ENCODE results near the gene VN1R5. TPM values are rescaled to one million over a fixed set of nuclear protein-coding genes. Genes with fewer than 3 reads are reported as not detected.
A peak's percentile ranks its signal among the peaks of the same experiment; 100 is the strongest.
"Not testable (repeated sequence)": the region's sequence is repeated elsewhere in the genome, so short reads cannot be mapped to it uniquely, and the experiment has no call there.

The VN1R5 gene
- total RNA-seq, 1 experiment from 2014 or later: not detected

DNA sequence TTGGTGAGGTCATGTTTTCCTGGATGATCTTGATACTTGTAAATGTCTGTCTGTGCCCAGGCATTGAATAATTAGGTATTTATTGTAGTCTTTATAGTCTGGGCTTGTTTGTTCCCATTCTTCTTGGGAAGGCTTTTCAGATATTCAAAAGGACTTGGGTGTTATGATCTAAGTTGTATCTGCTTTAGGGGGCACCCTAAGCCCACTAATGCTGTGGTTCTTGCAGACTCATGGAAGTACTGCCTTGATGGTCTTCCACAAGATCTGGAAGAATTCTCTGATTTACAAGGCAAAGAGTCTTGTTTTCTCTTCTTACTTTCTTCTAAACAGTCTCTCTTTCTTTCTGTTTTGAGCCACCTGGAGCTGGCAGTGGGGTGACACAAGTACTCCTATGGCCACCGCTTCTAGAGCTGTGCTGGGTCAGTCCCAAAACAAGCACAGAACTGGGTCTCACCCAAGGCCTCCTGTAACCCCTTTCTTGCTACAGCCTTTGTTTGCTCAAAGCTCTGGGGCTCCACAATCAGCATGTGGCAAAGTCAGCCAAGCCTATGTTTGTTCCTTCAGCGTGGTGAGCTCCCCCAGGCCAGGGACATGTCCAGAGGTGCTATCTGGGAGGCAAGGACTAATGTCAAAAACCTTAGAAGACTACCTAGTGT lies 12.6 kb downstream of the VN1R5 start:
- in situ Hi-C loops (cut with HindIII; ENCODE audit: low sequenced_read_pairs): no loop called here

DNA sequence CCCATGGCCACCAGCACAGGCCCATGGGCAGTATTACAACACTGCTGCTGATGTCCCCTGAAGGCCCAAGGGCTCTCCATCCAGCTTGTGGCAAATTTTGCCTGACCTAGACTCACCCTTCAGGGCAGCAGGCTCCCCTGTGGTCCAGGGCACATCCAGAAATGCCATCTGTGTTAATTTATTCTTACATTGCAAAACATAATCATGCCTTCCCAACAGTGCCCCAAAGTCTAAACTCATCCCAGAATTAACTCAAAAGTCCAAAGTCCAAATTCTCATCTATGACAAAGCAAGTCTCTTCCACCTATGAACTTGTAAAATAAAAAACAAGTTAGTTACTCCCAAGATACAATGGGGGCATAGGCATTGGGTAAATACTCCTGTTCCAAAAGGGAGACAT lies 13.3 kb downstream of the VN1R5 start:
- no peak for DNase-seq (ENCODE audit: low spot score)
- in situ Hi-C loops (cut with HindIII; ENCODE audit: low sequenced_read_pairs): no loop called here

More for the DNA sequence above, 12.6 kb downstream of the VN1R5 start:
- no peak for DNase-seq (ENCODE audit: low spot score)

DNA sequence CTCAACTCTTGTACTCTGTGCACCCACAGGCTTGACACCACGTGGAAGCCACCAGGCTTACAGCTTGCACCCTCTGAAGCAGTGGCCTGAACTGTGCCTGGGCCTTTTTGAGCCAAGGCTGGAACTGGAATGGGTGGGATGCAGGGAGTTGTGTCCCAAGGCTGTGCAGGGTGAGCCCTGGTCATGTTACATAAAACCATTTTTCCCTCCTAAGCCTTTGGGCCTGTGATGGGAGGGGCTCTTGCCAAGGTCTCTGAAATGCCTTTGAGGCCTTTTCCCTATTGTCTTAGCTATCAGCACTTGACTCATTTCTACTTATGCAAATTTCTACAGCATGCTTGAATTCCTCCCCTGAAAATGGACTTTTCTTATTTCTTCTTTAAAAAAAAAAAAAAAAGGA lies 14.1 kb downstream of the VN1R5 start:
- in situ Hi-C loops (cut with HindIII; ENCODE audit: low sequenced_read_pairs): no loop called here
- DNase-seq (ENCODE audit: low spot score): no peak

GRCh38 chr1:247273013-247273412 lies 17.1 kb downstream of the VN1R5 start:
- peak; percentile 48 for DNase-seq (ENCODE audit: low spot score)
- in situ Hi-C loops (cut with HindIII; ENCODE audit: low sequenced_read_pairs): no loop called here

- in situ Hi-C loops (cut with HindIII; ENCODE audit: low sequenced_read_pairs): no loop called here
- DNase-seq (ENCODE audit: low spot score): no peak
Measured at GRCh38 chr1:247274605-247275256, 18.9 kb downstream of the VN1R5 start.

DNA sequence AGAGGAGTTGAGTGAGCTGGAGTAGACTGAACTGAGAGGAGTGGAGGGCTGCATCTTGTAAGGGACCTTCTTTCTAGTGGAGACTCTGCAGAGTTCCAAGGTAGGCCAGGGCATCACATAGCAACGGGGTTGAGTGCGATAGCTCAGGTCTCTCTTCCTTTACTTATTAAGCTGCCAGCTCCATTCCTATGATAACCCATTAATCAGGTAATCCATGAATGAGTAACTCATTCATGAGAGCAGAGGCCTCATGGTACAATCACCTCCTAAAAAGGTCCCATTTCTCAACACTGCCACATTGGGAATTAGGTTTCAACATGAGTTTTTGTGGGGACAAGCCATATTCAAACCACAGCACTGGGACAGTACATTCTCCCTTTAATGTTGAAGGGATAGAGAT lies 21.3 kb downstream of the VN1R5 start:
- in situ Hi-C loops (cut with HindIII; ENCODE audit: low sequenced_read_pairs): no loop called here
- no peak for DNase-seq (ENCODE audit: low spot score)

DNA sequence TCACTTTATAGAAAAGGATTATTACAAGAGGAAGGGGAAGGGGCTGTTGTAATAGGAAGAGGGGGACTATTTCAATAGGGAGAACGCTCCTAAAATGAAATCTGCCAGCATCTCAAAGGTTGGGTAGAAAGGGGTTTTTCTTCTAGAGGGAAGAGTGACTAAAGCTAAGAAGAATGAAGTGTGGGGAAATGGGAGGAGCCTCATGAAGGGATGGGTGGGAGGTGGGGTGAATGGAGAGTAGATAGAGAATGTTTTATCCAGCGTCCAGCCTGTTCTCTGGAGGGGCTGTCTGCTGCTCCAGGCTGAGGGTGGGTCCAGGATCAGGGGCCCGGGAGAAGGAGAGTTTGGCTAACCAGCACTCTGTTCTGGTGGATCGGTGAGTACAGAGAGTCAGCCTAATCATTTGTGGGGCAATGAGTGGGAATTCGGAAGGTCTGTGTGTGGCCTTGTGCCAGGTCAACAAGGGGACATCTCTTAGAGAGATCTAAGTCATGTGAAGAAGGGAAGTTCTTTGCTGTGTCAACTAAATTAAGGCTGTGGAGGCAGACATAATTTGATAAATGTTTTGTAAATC lies 25.2 kb downstream of the VN1R5 start:
- DNase-seq (ENCODE audit: low spot score): no peak
- in situ Hi-C loops (cut with HindIII; ENCODE audit: low sequenced_read_pairs): no loop called here

GRCh38 chr1:247286134-247286670 lies 30.3 kb downstream of the VN1R5 start:
- DNase-seq (ENCODE audit: low spot score): no peak
- in situ Hi-C loops (cut with HindIII; ENCODE audit: low sequenced_read_pairs): no loop called here

DNA sequence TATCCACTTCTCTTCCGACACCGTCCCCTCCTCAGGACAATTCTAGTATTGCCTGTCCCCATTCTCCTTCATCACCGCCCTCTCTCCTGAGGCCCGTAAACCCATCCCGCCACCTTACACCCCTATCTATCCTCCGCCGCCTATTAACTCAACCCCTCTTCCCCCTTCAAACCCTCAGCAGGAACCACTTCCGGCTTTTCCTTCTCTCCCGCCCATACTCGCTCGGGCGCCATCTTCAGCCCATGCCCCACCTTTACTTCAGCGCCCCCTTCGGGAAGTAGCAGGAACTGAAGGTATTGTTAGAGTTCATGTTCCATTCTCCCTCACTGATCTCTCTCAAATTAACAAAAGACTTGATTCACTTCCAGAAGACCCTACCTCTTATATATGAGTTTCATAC lies 31.6 kb downstream of the VN1R5 start:
- DNase-seq (ENCODE audit: low spot score): no peak
- in situ Hi-C loops (cut with HindIII; ENCODE audit: low sequenced_read_pairs): no loop called here

- in situ Hi-C loops (cut with HindIII; ENCODE audit: low sequenced_read_pairs): no loop called here
- no peak for DNase-seq (ENCODE audit: low spot score)
Measured at GRCh38 chr1:247288341-247288740, 32.5 kb downstream of the VN1R5 start.

DNA sequence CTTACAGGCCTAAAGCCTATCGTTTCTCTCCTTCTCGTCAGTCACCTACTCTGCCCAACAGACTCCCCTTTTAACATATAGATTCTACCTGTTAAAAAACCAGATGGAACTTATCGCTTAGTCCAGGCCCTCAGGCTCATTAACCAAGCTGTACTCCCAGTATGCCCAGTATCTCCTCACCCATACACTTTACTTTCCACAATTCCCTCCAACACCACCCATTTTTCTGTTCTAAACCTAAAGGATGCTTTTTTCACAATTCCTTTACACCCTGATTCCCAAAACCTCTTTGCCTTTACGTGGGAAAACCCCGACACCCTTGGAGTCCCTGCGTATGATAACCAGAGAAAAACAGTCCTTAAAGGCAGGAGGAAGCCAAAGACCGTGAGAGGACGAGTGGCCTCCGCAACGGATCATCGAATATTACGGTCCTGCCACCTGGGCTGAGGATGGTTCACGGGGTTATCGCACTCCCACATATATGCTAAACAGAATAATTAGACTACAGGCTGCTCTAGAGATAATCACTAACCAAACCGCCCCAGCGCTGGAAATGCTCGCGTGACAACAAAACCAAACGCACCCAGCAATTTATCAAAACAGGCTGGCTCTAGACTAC lies 33.5 kb downstream of the VN1R5 start:
- not testable (repeated sequence) for DNase-seq (ENCODE audit: low spot score)

DNA sequence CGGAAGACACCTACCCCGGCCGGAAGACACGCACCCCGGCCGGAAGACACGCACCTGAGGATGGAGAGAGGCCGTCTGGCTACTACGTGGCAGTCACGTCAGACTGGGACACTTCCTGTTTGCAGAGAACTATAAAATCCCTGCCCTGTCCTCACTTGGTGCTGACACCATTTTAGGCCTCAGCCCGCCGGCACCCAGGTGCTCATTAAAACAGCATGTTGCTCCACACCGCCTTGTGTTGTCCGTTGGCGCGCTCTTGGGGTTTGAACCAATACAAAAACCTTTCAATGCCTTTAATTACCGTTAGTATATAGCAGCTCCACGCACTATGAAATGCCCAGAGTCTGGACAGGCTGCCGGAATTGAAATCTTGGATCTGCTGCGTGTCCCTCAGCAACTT lies 34.7 kb downstream of the VN1R5 start:
- in situ Hi-C loops (cut with HindIII; ENCODE audit: low sequenced_read_pairs): no loop called here
- no peak for DNase-seq (ENCODE audit: low spot score)

More for the DNA sequence above, 33.5 kb downstream of the VN1R5 start:
- in situ Hi-C loops (cut with HindIII; ENCODE audit: low sequenced_read_pairs): not testable (repeated sequence)

GRCh38 chr1:247291161-247291560 lies 35.3 kb downstream of the VN1R5 start:
- in situ Hi-C loops (cut with HindIII; ENCODE audit: low sequenced_read_pairs): no loop called here
- DNase-seq (ENCODE audit: low spot score): no peak

GRCh38 chr1:247291833-247292561 lies 36.1 kb downstream of the VN1R5 start:
- no peak for DNase-seq (ENCODE audit: low spot score)
- in situ Hi-C loops (cut with HindIII; ENCODE audit: low sequenced_read_pairs): no loop called here

- in situ Hi-C loops (cut with HindIII; ENCODE audit: low sequenced_read_pairs): no loop called here
- DNase-seq (ENCODE audit: low spot score): no peak
Measured at GRCh38 chr1:247293047-247293446, 37.2 kb downstream of the VN1R5 start.

DNA sequence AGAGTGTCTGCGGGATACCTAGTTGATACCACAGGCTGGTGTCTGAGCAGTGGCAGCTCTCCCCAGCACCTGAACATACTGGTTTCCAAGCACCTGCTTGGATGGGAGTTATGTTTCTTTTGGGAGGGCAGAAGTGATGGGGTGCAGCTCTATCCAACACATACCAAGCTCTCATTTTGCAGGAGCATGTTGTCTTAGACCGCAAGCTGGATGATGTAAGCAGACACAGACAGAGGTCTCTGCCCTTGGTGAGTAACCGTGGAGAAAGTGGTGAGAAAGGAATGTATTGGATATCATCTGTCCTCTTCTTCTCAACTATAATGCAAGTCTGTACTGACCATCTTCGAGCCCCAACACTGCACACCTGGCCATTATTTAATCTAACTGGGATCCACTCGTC lies 38.4 kb downstream of the VN1R5 start:
- no peak for DNase-seq (ENCODE audit: low spot score)
- in situ Hi-C loops (cut with HindIII; ENCODE audit: low sequenced_read_pairs): no loop called here

- in situ Hi-C loops (cut with HindIII; ENCODE audit: low sequenced_read_pairs): no loop called here
- DNase-seq (ENCODE audit: low spot score): no peak
Measured at GRCh38 chr1:247295274-247295684, 39.4 kb downstream of the VN1R5 start.

DNA sequence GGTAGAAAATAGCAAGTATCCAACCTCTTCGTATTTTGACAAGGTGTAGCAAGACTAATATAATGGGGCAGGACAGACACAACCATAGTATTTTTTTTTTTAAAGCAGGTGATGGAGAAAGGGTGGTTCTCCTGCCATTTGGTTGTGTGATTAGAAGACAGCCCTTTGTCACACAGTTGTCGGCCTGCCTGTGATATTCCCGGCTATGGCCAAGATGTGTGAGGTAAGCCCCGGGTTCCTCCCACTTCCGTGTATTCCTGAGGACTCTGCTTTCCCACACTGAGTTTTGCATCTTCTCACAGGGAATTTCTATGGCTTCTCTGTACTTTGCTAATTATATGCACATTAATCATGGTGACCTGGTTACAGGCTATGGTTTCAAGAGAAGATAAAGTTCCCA lies 39.9 kb downstream of the VN1R5 start:
- in situ Hi-C loops (cut with HindIII; ENCODE audit: low sequenced_read_pairs): no loop called here
- no peak for DNase-seq (ENCODE audit: low spot score)

DNA sequence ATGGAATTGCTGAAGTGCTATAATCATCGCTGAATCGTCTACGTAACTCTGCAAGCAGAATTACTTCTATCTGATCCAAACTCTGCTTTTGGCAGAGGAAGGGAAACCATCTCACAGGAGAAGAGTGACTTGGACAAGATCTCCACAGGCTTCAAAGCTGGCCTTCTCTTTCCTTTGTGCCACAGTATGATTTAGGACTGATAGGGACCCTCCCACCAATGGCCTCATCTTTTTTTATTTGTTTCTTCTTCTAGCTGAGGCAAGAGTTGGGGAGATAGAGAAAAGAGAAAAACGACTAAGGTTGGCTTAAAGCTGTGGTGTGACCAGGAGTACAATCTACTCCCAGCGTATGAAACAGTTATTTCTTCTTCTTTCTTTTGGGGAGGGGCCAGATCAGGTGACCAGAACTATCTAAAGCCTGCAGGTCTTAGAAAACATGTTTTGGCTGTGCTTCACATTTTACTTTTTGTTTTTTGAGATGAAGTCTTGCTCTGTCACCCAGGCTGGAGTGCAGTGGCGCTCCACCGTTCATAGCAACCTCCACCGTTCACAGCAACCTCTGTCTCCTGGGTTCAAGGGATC lies 40.8 kb downstream of the VN1R5 start:
- no peak for DNase-seq (ENCODE audit: low spot score)
- in situ Hi-C loops (cut with HindIII; ENCODE audit: low sequenced_read_pairs): no loop called here

Measured in G401 (cell line).